Endodermal cell (in vitro differentiated cells): Measurements from ENCODE around the gene SPARCL1. TPM values are rescaled to one million over a fixed set of nuclear protein-coding genes. Genes with fewer than 3 reads are reported as not detected.
"Not testable (repeated sequence)": the region's sequence is repeated elsewhere in the genome, so short reads cannot be mapped to it uniquely, and the experiment has no call there.

Experiments used
- DNase-seq: peaks from one replicate; pipeline ENCODE4 v3.0.0-alpha.2; 2017
- H3K27ac ChIP-seq: 2 replicates; pipeline ENCODE4 v1.5.1; 2013; ENCODE audit warnings: mild to moderate bottlenecking, low read depth, low read length, moderate library complexity
- H3K27me3 ChIP-seq: 2 replicates; pipeline ENCODE4 v1.6.1; 2013; ENCODE audit warnings: mild to moderate bottlenecking, low read length, moderate library complexity; ENCODE audit not compliant: insufficient read depth, control insufficient read depth, poor library complexity, severe bottlenecking
- H3K36me3 ChIP-seq: 2 replicates; pipeline ENCODE4 v1.7.0; 2013; ENCODE audit warnings: mild to moderate bottlenecking, low read length, moderate library complexity; ENCODE audit not compliant: control insufficient read depth, insufficient read depth
- H3K4me1 ChIP-seq: one replicate; pipeline ENCODE4 v1.7.0; 2013; ENCODE audit warnings: low read length; ENCODE audit not compliant: control insufficient read depth, insufficient read depth
- H3K4me3 ChIP-seq: 2 replicates; pipeline ENCODE4 v1.5.1; 2013; ENCODE audit warnings: mild to moderate bottlenecking, low read length, moderate library complexity
- H3K9ac ChIP-seq: 2 replicates; pipeline ENCODE4 v1.6.1; 2013; ENCODE audit warnings: mild to moderate bottlenecking, low read length, moderate library complexity; ENCODE audit not compliant: poor library complexity, severe bottlenecking; ENCODE audit errors: extremely low read depth
- H3K9me3 ChIP-seq: 2 replicates; pipeline ENCODE4 v1.6.1; 2013; ENCODE audit warnings: mild to moderate bottlenecking, low read length, moderate library complexity; ENCODE audit not compliant: control insufficient read depth
- H3K27ac Mint-ChIP-seq: 2 replicates; pipeline ENCODE4 v1.8.0; 2020; ENCODE audit warnings: mixed read lengths
- H3K27me3 Mint-ChIP-seq: 2 replicates; pipeline ENCODE4 v1.8.0; 2021; ENCODE audit warnings: mild to moderate bottlenecking, mixed read lengths; ENCODE audit not compliant: insufficient read depth
- H3K36me3 Mint-ChIP-seq: 2 replicates; pipeline ENCODE4 v1.8.0; 2020; ENCODE audit warnings: low read depth, mixed read lengths
- H3K4me1 Mint-ChIP-seq: 2 replicates; pipeline ENCODE4 v1.8.0; 2020; ENCODE audit warnings: mixed read lengths
- H3K4me3 Mint-ChIP-seq: 2 replicates; pipeline ENCODE4 v1.8.0; 2020; ENCODE audit warnings: mild to moderate bottlenecking, moderate library complexity, mixed read lengths
- H3K9me3 Mint-ChIP-seq: 2 replicates; pipeline ENCODE4 v1.8.0; 2020; ENCODE audit warnings: mild to moderate bottlenecking, mixed read lengths
- CTCF ChIP-seq: fragments of 200-600 bp; sonication (generic); conservative IDR thresholded peaks from 2 replicates; pipeline ENCODE4 v1.5.0; 2021; ENCODE audit warnings: antibody characterized with exemption, mild to moderate bottlenecking
- WGBS, 2 experiments: methylation state at CpG; one replicate each; pipeline versions ENCODE4 v1.1.5 to v1.1.7; 2013; ENCODE audit warnings: missing lambda C conversion rate in 2 of 2, mixed read lengths in 1 of 2; ENCODE audit not compliant: insufficient coverage in 1 of 2, insufficient read length in 1 of 2; 5-methylcytosine and 5-hydroxymethylcytosine counted together
- total RNA-seq, 2 donors: library from RNA; stranded (reverse); fragmentation: NEBNext Ultra II Directional in 1 of 2; extraction: Animal tissue kit (Norgen Biotek cat#: 25700) in 1 of 2; gene quantifications; 2 replicates in 1 of 2; 3 replicates in 1 of 2; pipeline ENCODE4 v1.2.1, GENCODE V29; 2021

The SPARCL1 gene
- total RNA-seq, 2 donors from 2014 or later = 0.26 to 1.0 TPM

GRCh38 chr4:87426865-87427517, 102.2 kb downstream of the SPARCL1 start:
- H3K4me3 Mint-ChIP-seq = no peak overlapping the region
- H3K4me1 Mint-ChIP-seq = peaks cover 21% of the 10 kb centered on the region
- no peak overlapping the region for H3K27ac ChIP-seq
- TF ChIP-seq CTCF = no peak
- H3K9me3 Mint-ChIP-seq = peaks cover 2% of the 10 kb centered on the region
- no peaks in the 10 kb centered on the region for H3K4me1 ChIP-seq
- H3K4me3 ChIP-seq = no peak overlapping the region
- H3K9me3 ChIP-seq = no peaks in the 10 kb centered on the region
- H3K36me3 Mint-ChIP-seq = no peaks in the 10 kb centered on the region
- 88 to 93% methylated on average over 2 to 3 of the region's 3 CpGs for WGBS, 2 experiments
- no peaks in the 10 kb centered on the region for H3K27me3 ChIP-seq
- no peaks in the 10 kb centered on the region for H3K36me3 ChIP-seq
- no peaks in the 10 kb centered on the region for H3K27me3 Mint-ChIP-seq
- no peak overlapping the region for H3K9ac ChIP-seq
- H3K27ac Mint-ChIP-seq = no peak overlapping the region
- no peak for DNase-seq

- no peaks in the 10 kb centered on the region for H3K27me3 ChIP-seq
- no peak overlapping the region for H3K27ac Mint-ChIP-seq
- 97% methylated on average over 2 of the region's 2 CpGs; no CpG with 5 or more reads in 1 of the 2 experiments for WGBS, 2 experiments
- H3K4me3 ChIP-seq = no peak overlapping the region
- H3K9me3 Mint-ChIP-seq = peaks cover 2% of the 10 kb centered on the region
- H3K27me3 Mint-ChIP-seq = no peaks in the 10 kb centered on the region
- H3K4me3 Mint-ChIP-seq = no peak overlapping the region
- H3K9ac ChIP-seq = no peak overlapping the region
- no peaks in the 10 kb centered on the region for H3K9me3 ChIP-seq
- peaks cover 13% of the 10 kb centered on the region for H3K4me1 Mint-ChIP-seq
- H3K27ac ChIP-seq = no peak overlapping the region
- no peaks in the 10 kb centered on the region for H3K36me3 Mint-ChIP-seq
- no peaks in the 10 kb centered on the region for H3K36me3 ChIP-seq
- peaks cover 4% of the 10 kb centered on the region for H3K4me1 ChIP-seq
- no peak for DNase-seq
- TF ChIP-seq CTCF = no peak
These were observed 103.5 kb downstream of the SPARCL1 start for GRCh38 chr4:87425711-87426110.

- peak overlapping the region; percentile 94 for H3K4me3 ChIP-seq
- peaks cover 22% of the 10 kb centered on the region for H3K4me1 Mint-ChIP-seq
- not testable (repeated sequence) for H3K27ac Mint-ChIP-seq, H3K27ac ChIP-seq, H3K27me3 Mint-ChIP-seq, H3K36me3 ChIP-seq, H3K9me3 Mint-ChIP-seq, H3K9ac ChIP-seq, DNase-seq, H3K36me3 Mint-ChIP-seq, H3K27me3 ChIP-seq, H3K4me1 ChIP-seq, H3K9me3 ChIP-seq
- peak overlapping the region; percentile 92 for H3K4me3 Mint-ChIP-seq
- 95 to 98% methylated on average over 8 to 22 of the region's 22 CpGs for WGBS, 2 experiments
These were observed 105.1 kb downstream of the SPARCL1 start for GRCh38 chr4:87424099-87424543.

Other genes with a start within 250 kb of the SPARCL1 start
- gene HSD17B13, start 206.5 kb downstream of the SPARCL1 start, total RNA-seq = under 1 TPM in 1 of 2 donors, not detected in 1; 0.58 TPM
- gene HSD17B11, start 138.2 kb downstream of the SPARCL1 start, total RNA-seq = 10 to 100 TPM; 18.3 to 22.7 TPM
- gene NUDT9, start 106.8 kb downstream of the SPARCL1 start, total RNA-seq = 10 to 100 TPM; 23.2 to 28.6 TPM
- gene DSPP, start 79.2 kb upstream of the SPARCL1 start, total RNA-seq = not detected
- under 1 TPM in 1 of 2 donors, not detected in 1; 0.09 TPM for gene DMP1, start 120.9 kb upstream of the SPARCL1 start, total RNA-seq